ENCODE data around the gene TMEM135.

The TMEM135 gene

DNA sequence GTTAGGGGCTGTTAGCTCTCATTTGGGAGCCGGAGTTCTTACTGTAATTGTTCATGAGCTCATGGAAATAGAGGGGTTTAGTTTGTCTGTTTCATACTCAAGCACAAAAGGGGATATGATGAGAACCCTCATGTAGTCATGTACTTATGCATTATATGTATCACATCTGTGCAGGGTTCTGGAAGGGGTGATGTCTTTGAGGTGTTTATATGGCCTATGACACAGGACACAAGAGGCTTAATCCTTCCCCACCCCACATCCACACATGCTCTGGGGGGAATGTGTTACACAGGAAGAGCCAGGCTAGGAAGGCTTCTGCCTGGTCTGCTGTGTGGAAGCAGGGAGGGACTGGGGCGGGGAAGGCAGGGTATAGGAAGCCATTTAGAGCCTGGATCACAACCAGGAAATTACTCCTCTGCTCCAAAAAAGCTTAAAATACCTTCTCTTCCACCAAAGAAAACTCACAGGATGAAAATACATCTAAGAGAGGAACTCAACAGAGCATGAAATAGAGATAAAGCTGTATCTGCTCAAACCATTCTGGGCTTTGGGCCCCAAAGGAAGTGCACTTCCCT is 316.1 kb downstream of the TMEM135 start:
- no peak for DNase-seq (ENCODE audit: low read depth)

DNA sequence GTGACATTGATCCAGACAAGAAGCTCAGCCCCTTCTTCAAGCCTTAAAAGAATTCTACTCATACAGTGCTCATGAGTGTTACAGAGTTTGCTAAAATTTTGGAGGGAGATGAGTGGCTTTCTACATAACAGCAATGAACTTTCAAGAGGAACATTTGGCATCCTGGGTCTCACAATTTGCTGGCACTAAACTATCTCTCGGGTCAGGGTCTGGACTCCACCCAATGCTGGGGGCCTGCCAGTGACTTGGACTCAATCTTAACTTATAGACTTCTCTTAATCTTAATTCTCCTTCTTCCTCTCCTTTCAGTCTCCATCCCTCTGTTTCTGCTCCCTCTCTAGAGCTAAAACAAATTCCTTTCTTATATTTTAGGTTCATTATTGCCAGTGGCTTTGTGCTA is 317.9 kb downstream of the TMEM135 start:
- DNase-seq (ENCODE audit: low read depth), result no peak

DNA sequence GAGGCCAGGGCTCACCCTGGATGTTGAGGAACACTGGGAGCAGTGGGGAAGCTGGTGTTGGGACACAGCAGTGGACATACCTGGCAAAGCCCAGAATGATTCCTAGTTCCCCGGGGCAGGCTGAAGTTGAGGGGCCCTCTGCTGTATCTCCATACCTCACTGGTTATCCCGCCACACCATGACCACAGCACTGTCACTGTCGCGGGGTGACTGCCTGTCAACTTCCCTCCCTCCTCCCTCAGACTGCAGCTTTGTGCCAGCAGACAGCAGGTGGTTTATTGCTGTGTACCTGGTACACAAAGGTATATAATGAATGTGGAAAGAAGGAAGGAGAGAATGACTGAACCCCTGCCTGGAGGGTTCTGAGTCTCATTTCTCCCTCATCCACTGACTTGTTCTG is 318.7 kb downstream of the TMEM135 start:
- no peak for DNase-seq (ENCODE audit: low read depth)

DNA sequence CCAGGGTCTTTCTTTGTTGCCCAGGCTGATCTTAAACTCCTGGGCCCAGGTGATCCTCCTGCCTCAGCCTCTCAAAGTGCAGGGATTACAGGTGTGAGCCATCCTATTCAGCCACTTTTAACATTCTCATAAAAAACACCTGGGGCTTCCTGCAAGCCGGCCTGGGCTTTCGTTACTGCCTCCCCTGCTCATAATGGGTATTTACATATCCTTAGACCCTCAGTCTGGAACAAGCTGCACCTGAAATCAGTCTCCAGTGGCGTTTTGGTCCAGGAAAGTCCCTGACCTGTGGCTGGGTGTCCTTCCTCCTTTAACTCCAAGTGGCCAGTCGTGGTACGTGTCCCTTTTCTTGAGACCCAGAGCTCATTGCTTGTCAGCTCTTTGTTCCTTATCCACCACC is 320.7 kb downstream of the TMEM135 start:
- no peak for DNase-seq (ENCODE audit: low read depth)

DNA sequence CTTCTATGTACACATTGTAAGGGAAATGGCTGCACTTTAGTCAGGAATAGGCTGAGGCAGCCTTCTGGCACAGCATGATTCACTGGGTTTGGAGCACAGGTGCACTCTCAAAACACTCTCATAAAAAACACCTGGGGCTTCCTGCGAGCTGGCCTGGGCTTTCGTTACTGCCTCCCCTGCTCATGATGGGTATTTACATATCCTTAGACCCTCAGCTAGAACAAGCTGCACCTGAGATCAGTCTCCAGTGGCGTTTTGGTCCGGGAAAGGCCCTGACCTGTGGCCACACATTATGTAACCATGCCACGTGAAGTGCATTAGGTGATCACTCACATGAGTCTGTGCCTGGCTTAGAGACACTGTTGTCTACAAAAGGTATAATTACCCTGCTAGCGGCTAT is 321.7 kb downstream of the TMEM135 start:
- no peak for DNase-seq (ENCODE audit: low read depth)

DNA sequence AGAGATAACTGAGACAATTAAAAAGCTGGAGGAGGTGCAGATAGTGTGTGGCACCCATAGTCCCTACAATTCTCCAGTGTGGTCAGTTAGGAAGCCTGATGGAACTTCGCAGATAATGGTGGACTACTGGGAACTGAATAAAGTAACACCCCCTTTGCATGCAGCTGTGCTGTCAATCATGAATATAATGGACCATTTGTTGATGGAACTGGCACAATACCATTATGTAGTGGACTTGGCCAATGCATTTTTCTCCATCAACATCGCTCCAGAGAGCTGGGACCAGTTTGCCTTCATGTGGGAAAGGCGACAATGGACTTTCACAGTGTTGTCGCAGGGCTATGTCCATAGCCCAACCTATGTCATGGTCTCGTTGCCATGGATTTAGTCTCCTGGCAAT is 324.2 kb downstream of the TMEM135 start:
- no peak for DNase-seq (ENCODE audit: low read depth)

DNA sequence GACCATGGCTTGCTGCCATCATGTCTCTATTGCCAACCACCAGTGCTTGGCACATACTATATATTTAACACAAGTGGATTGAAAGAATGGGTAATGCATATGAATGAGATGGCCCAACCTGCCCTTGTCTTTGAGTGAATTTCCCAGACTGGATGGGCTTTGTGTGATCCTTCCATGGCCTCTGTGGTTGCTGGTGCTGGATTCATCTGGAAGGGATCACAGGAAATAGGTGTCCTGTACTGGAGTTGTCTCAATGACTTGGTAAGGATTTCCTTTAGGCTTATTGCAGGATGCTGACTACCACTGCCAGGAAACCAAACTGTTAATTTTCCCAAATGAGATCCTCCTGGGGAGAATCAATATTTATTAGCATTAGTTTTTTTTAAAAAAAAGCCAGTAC is 328.6 kb downstream of the TMEM135 start:
- no peak for DNase-seq (ENCODE audit: low read depth)

DNA sequence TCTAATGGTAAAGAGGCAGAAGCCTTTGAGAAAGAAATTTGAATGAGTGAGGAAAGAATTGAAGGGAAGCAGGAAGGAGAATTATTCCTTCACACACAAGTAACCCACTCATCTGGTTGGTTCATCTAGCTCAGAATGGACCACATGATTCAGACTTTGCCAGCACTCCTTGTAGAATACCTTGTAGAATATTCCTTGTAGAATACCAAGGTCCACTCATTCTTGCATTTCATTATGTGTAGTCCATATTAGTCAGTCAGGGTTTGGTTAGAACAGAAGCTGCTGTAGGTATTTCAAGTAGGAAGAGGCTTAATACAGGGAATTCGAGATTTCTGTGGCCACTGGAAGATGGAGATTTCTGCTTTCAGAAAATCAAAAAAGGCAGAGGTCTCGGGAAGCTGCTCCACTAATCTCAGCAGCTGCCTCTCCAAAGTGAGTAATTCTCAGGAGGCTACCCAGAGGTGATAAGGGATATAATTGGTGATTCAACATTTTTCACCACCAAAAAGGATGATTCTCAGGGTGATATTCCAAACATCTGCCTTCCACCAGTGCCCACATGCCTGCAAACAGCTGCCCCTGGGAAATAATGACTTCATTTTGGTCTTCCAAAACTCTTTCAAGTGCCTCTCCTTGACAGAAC is 329.1 kb downstream of the TMEM135 start:
- DNase-seq (ENCODE audit: low read depth), result no peak

DNA sequence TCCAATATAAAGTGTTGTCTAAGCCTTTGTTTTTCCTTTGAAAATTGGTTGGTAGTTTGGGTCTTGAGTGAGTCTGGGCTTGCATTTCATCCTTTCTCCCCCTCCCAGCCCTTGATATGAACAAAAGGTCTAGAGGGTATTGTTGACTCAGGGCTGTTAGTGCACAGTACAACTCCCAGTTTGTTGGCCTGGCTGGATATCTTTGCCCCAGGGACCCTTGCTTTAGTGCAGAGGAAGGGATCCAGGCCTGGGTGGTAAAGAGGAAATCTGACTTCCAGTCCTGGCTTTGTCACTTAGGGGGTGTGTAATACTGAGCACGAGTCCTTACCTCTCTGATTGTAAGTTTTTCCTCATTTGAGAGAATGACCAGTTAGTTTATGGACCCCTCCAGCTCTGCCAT is 330.4 kb downstream of the TMEM135 start:
- no peak for DNase-seq (ENCODE audit: low read depth)

DNA sequence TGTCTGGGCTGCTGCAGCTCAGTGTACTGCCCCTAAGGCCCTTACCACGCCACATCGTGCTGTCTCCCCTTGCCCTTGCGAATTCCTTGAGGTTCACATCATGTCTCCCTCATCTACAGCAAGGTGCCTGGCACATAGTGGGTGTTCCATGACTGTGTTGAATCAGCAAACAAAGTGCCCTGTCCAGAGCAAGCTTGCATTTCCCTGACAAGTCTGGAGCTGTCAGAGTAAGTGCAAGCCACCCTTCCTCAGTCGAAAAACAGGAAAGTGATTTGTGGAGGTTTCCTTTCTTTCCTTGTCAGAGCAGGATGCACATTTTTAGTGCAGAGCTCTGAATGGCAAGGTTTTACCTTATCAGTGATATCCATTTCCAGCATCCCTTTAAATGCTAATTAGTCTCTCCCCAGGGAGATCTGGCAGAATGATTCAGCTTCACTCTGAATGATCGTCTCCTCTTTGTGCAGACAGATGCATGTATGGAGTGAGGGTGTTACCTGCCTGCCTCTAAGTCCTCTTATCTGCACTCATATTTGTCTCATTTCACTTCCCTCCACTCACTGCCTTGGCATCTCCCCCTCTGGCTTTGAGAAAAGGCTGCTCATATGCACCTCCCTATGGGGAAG is 331.2 kb downstream of the TMEM135 start:
- DNase-seq (ENCODE audit: low read depth), result no peak

DNA sequence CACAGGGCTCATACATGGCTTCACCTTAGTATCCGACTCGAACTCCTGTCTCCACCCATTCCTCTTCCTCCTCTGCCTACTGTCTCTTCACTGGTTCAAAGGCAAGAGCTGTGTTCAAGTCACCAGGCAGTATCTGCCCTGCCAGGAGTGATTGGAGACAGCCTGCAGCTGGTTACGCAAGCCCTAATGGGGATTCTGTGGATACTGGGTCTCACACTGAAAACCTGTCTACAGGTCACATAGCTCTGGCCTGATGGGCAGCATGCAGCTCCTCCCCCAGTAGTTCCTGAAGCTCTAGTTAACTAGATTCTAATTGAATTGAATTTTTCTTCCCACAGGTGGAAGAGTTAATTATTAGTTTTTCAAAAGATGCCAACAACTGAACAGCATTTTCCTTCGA is 332.2 kb downstream of the TMEM135 start:
- no peak for DNase-seq (ENCODE audit: low read depth)

DNA sequence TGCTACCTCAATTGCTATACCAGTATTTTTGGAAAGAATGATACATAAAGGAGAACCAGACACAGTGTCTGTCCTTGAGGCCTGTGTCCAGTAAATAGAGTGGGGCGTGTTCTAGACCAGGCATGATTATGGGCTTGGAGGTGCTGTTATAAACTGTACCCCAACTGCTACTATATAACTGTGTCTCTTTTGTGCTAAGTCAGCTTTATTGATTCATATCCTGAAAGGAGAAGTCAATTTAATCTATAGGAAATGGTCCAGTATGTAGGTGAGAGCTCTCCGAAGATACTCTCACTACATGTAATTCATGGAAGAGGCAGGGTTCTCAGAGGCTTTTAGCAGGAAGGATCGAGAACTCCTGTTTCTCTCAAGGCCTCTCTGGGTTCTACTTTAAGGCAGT is 334.3 kb downstream of the TMEM135 start:
- no peak for DNase-seq (ENCODE audit: low read depth)

Data from amniotic epithelial cell (primary cell).